GM19455 (cell line): Measurements from ENCODE around the gene AGO3.

Source experiments
- ATAC-seq: cut with Tn5 transposase; IDR thresholded peaks from one replicate; pipeline ENCODE4 v1.9.1; 2021; ENCODE audit not compliant: unreplicated experiment

The AGO3 gene

DNA sequence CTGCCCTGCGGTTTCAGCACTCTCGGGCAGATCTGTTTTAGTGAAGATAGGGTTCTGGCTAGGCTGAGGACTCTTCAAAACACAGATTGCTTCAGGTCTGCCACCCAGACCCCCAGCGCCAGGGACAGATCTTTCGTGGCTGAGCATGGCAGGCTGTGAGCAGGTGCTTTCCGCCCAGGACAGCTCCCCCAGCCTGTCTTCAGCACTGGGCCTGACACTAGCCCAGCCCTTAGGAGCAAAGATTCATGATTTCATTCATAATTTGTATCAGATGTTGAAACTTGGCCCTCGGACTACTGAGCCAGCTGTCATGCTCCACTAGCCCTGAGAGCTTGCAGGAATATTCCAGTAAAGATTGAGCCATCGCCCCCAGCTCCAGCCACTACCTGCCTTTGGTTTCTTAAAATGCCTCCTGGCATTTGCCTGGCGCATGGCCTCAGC is 163.7 kb downstream of the AGO3 start:
- ATAC-seq = no peak

DNA sequence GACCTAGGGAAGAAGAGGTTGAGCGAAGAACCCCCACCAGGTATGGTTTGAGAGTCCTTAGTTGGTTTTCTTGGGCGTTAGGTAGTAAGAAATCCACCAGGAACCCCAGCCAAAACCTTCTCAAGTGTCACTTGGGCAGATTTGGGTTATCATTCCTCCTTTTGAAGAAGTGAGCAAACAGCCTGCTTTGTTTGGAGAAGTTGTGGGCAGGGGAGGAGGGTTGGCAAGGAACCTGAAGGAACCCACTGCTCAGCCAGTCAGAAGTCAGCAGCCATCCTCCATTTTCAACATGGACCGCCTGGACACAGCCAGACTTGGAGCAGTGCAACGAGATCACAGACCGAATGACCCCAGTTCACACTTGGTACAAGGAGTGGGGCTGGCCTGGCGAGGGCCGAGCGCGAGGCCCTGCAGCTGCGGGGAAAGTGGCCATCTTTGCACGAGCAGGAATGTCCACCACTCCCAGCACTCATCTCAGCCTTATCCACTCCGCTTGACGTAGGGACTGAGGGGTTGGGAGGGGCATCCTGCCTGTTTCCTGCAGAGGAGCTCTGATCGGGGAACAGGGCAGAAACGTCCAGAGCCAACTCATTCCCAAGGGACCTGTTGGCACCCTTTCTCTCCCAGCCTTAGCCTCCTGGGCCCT is 165.0 kb downstream of the AGO3 start:
- no peak for ATAC-seq

DNA sequence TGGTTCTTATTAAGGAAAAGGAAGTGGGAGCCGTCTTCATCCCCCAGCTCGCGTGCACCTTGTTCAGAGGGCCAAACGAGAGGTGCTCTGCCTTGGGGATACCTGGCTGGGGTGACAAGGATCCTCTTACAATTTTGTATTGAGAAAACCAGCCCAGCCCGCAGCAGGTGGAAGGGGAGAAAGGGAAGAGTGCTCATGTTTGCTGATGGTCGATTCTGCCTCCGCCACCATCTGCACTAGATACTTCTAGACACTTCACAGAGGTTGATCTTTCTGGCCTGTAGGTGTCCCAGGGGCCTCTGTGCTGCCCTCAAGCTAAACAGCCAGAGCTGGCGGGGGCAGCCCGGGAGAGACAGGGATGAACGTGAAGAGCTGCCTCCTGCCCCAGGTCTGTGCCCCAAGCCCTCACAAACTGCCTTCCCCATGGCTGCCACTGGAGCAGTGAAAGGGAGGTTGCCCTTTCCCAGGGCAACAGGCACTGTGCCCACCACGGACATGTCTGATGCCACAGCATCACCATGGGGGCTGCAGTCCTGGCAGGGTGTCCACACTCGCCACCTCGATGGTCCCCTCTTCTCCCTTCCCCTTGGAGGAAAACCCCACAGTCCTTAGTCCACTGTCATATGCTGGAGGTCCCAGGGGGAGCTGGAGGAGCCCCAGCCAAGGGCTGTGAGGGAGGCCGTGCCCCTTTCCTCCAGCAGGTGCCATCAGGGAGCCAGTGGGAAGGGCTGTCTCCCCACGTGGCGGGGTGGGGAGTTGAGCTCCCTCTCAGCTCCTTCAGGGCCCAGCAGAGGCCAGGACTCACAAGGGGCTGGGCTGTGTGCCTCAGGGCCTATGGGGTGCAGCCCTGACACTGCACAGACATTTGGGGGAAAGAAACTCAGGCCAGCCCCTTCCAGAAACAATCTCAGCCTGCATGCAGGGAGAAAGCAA is 165.9 kb downstream of the AGO3 start:
- ATAC-seq = no peak

DNA sequence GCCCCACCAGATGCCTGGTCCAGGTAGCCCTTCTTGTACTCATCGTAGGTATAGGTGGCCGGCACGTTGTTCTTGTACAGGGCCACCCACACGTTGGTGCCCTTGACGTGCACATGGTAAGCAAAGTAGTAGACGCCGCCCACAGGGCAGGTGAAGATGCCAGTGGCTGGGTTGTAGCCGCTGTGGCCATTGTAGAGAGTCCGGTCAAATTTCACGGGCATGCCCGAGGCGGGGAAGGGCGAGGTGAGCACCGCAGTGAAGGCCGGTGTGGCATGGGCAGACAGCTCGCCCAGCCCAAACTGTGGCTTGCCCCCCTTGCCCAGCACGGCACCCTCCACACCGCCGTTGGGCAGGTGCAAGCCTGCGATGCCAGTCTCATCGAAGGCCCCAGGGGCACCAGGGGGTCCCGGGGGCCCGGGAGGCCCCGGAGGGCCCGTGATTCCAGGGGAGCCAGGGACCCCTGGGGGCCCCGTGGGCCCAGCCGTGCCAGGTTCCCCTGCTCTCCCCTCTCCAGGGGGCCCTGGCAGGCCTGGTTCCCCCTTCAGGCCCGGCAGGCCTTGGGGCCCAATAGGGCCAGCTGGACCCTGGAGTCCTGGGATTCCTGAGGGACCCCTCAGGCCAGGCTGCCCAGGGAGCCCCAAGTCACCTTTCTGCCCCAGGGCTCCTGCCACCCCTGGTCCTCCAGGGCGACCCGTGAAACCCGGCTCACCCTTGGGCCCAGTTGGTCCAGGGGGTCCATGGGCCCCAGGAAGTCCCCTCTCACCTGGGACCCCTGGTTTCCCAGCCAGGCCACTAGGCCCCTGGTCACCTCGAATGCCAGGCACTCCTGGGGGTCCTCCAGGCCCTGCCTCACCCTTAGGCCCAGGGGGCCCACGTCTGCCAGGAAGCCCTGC is 167.0 kb downstream of the AGO3 start:
- no peak for ATAC-seq

DNA sequence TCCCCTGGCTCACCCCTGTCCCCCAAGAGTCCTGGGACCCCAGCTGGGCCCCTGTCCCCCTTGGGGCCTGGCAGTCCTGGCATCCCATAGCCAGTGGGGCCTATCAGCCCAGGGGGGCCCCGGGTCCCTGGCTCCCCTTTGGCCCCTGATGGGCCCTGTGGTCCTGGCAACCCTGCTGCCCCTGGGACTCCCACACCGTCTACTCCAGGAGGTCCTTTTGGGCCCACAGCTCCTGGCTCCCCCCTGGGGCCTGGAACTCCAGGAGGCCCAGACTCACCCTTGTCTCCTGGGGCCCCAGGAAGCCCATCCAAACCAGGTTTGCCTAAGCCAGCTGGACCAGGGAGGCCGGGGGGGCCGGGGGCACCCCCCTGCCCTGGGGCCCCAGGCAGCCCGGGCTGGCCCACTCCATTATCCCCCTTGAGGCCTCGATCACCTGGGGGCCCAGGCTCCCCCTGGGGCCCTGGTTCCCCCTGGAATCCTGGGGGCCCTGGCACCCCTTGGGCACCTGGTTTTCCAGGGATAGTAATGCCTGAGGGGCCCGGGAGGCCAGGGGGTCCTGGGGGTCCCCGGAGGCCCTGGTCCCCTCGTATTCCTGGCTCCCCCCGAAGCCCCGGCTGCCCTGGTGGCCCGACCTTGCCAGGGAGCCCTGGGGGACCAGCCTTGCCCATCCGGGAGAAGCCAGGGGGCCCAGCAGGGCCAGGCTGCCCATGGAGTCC is 167.9 kb downstream of the AGO3 start:
- ATAC-seq = no peak

DNA sequence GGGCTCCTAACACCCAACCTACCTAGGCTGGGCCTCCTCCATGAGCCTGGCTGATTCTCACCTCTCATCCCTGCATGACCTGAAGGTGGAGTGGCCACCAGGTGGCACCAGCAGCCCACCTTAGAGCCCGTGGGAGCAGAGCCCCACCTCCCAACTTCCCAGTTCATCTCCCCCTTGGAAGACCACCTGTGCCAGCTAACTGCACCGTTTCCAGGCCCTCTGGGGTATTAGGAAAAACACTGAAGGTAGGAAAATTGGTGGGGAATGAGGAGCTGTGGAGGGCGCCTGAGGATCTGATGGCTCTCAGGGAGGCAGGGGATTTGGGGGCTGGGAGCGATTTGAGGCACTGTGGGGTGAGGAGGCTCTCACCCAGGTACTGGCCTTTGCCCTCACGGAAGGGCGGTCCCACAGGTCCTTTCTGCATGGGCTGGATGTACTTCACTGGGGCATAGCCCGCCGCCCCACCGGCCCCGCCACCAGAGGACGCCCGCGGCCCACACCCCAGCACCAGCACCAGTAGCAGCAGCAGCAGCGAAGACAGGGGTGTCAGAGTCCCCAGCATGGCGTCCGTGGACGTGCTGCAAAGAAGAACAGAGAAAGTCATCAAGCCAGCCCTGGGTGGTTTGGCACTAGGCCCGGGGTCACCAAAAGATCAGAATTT is 168.9 kb downstream of the AGO3 start:
- no peak for ATAC-seq

DNA sequence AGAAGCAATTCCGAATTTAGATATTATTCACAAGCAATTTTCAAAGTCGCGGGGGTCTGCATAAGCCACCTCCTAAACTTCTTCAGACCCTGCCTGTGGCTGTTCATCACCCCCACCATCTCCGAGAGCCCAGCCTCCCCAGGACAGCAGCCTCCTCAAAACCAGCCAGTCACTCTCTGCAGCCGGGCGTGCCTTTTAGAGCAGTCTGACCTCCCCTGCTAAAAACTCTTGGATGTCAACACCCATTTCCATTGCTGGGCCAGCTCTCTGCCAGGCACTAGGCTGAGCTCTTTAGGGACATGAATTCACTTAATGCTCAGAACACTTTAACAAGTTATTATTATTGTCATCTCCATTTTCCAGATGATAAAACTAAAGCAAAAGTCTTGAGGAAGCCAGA is 169.5 kb downstream of the AGO3 start:
- no peak for ATAC-seq

DNA sequence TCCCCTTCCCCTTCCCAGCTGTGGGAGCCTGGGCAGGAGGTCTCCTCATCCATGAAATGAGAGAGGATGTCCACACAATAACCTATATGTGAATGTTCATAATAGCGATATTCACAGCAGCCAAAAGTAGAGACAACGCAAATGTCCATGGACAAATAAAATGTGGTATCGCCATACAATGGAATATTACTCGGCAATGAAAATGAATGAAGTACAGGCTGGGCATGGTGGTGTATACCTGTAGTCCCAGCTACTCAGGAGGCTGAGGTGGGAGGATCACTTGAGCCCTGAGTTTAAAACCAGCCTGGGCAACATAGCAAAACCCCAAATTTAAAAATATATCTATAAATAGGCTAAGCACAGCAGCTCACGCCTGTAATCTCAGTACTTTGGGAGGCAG is 170.6 kb downstream of the AGO3 start:
- ATAC-seq = no peak

DNA sequence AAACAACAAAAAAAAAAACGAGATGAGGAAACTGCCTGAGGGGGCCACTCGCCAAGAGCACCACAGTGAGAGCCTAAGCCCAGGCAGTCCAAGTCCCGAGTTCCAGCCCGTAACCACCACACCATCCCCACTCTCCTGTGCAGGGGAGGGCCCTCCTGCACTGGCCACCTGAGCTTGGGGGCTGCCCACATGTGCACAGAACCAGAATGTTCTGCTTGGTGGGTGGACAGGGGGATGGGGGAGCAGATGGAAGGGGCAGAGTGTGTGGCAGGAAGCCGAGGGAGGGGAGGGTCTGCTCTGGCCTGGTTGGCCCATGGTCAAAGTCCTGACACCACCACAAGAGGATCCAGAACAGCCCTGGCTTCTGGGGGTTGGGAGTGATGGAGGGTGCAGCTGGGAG is 175.4 kb downstream of the AGO3 start:
- no peak for ATAC-seq

DNA sequence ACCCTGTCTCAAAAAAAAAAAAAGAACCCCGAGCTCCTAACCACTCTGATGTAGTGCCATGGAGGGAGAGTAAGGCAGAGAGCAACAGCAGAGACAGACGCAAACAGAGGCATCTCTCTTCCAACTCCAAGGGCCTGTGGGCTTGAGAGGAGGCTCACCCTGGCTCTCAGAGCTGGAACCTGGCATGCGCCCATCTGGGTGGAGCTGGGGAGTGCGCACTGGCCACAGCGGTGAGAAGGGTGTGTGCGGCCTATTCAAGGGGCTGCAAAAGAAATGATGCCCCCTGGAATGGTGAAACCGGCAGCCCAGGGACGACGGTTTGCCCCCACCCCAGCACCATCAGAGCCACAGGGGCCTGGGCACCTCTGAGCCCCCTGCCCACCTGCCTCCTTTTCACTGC is 176.5 kb downstream of the AGO3 start:
- no peak for ATAC-seq

DNA sequence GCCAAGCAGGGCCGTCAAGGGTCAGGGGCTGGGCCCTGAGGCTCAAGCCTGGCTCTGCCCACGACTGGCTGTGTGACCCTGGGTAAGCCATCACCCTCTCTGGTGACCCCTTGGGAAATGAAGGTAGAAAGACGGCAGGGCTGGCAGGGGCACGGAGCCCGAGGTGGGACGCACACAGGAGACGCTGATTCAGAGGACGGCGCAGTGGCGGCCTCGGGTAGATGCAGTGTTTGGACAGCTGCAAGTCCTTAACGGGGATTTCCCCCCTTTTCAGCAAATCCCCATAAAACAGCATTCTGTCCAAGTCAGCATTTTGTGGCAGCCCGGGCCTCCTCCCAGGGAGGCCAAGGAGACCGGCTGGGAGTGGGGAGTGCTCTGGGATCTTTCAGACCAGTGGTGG is 177.4 kb downstream of the AGO3 start:
- no peak for ATAC-seq

DNA sequence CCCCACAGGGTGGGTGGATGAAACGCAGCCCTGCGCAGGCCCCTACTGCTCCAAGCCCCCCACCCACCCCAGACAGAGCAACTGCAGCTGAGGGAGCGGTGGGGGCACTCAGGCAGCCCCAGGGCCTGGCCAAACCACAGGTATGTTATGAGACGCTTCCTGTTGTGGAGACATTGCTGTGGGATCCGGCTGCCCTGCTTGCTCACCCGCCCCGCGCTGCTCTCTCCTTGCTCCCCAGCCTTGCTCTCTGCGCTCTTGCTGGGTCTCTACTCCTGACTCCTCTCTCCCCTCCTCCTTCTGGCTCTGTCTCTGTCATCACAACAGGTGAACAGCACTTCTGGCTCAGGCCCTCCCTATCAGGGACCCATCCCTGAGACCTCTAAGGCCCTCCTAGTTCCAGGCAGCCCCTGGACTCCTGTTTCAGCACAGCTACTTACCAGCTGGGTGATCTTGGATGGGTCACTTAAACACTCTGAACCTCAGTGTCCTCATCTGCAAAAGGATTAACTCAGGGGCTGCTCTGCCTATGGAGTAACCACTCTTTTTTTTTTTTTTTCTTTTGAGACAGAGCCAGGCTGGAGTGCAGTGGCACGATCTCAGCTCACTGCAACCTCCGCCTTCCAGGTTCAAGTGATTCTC is 178.3 kb downstream of the AGO3 start:
- ATAC-seq = no peak

DNA sequence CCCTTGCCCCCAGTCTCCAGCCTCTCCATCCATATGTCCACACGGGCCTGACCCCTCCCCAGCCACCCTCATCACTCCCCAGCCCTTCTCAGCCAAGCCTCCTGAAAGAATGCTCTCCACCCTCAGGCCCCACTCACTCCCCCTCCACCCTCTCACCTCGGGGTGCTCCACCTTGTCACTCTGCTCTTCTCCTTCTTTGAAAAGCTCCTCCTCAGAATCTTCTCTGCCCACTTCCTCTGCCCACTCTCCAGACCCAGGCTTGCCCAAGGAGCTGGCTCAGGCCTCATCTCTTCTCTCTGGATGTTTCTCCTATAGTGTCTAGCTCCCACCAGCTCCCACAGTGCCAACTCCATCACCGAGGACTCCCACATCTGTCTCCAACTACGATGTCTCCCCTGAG is 180.2 kb downstream of the AGO3 start:
- no peak for ATAC-seq

DNA sequence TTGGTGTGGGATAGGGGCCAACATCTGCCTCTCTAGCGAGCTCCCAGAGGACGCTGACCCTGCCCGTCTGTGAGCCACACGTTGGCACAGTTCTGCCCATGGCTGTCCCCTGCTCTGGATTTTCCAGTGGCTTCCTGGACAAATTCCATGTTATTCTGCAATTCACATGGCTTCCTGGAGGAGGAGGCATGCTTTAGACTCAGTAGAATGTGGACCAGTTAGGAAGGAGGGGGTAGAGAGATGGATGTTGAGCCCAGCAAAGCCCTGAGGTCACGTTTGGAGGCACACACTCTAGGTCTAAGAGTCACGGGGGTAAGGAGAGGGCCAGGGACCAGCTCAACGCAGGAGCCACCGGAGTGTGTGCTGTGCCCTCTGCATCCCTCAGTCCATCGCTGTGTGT is 181.9 kb downstream of the AGO3 start:
- ATAC-seq = no peak

DNA sequence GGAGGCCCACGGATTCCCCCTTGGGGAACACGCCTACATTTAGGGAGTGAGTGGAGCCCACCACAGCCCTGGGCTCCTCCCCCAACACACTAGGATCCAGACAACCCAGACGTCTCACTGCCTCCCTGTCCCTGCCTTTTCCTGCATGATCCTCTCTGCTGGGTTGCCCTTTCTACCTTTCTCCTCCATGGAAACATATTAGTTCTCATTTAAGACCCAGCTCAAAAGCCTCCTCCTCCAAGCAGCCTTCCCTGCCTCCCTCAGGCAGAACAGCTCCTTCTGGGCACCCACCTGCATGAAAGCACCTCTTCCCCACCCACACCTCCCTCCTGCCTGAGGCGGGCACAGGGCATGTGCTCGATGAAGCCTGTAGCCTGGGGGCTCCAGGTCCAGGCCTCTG is 183.5 kb downstream of the AGO3 start:
- no peak for ATAC-seq

DNA sequence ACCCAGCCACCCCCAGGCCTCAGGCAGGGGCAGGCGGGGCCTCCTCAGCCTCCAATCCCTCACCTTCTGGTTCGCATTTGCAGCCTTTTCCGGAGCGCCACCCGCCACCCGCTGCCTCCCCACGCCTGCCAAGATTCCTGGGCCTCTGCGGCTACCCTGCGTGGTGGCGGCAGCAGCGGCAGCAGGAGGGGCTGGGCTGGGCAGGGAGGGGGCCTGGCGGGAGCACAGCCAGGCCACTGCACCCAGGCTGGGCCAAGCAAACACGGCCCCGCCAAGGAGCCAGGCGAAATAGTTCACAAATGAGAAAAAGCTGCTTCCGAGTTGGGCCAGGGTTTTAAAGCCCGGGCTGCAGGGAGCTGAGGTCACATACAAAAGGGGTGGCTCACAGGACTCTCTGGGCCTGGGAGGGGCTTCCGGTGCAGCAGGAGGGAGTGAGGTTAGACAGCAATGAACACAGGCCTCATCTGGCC is 184.3 kb downstream of the AGO3 start:
- no peak for ATAC-seq

DNA sequence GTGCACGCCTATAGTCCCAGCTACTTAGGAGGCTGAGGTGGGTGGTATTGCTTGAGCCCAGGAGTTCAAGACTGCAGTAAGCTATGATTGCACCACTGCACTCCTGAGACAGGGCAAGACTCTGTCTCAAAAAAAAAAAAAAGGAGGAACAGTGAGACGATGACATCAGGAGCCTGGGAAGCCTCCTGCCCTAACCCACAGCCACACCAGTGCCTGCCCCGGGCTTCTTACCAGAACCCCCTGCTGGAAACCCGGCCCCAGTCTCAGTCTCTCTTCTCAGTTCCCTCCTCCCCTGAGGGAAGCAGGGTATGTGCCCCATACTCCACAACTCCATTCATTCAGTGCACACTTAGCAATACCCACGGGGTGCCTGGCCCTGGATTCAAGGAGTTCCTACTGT is 185.0 kb downstream of the AGO3 start:
- ATAC-seq = no peak

DNA sequence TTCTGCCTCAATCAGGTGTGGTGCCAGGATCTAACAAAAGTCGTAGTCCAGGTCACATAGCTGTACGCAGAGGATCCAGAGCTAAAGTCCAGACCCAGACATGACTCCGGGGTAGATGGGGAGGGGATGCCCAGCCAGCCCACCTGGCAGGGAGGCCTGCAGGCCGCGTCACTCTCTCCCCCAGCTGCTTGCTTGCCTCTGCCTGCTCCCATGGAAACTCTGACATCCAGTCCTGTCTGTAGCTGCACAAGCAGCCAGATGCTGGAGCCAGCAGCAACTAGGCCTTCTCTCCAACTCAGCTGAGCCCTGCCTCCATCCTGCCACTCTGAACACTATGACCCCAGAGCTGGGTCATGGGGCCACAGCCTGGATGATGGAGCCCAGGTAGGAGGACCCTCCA is 186.0 kb downstream of the AGO3 start:
- ATAC-seq = no peak

DNA sequence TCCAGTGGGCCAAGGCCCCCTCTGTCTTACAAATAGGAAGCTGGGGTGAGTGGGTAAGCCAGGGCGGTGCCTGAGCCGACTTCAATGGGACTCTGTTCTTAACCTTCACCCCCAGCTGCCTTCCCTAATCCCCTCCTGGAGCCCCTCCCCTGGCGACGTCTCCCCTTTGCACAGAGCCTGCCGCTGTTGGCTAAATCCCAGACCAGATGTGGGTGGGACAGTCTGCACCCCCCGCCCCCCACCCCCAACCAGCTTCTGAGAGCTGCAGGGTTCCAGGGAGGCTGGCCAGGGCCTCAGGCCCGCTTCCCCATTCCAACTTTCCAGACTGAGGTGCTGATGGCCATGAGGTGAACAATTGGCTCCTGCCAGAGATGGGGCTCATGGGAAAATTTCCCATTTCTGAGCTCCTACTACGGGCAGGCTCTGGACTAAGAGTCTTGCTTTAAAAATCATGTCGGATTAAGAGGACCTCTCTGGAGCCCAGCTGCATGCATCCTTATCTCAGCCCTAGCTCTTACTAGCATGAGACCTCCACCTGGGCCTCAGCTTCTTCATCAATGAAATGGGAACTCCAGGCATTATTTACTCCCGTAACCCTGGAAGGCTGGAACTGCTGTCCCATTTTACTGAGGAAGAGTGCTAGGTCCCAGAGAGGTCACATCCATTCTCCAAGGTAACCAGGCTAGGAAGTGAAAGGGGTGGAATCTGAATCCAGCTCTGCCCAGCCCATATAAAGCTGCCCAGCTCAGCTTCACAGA is 187.7 kb downstream of the AGO3 start:
- ATAC-seq = no peak
